Stimulated activated CD8-positive, alpha-beta memory T cell treated with anti-CD3 and anti-CD28 coated beads, Interleukin-4, amount 100 ng/mL, for 1 hour (primary cell): ENCODE measurements around the gene CHIC2.

Experiments
- DNase-seq, 2 donors: peaks; one replicate each; pipeline ENCODE4 v3.0.0-alpha.2; 2020; ENCODE audit warnings: low read depth in 2 of 2, low spot score in 1 of 2

Gene CHIC2

GRCh38 chr4:54011201-54011600 is 53.2 kb downstream of the CHIC2 start:
- no peak for DNase-seq

- DNase-seq: no peak
These were observed 57.6 kb downstream of the CHIC2 start for GRCh38 chr4:54006755-54007154.

- no peak for DNase-seq
These were observed 58.9 kb downstream of the CHIC2 start for GRCh38 chr4:54005475-54005874.

- no peak for DNase-seq
These were observed 59.9 kb downstream of the CHIC2 start for GRCh38 chr4:54004463-54004862.

GRCh38 chr4:54001668-54002365 is 62.6 kb downstream of the CHIC2 start:
- no peak for DNase-seq

- DNase-seq: no peak
These were observed 66.5 kb downstream of the CHIC2 start for GRCh38 chr4:53997898-53998297.

GRCh38 chr4:53994382-53995102 is 69.9 kb downstream of the CHIC2 start:
- DNase-seq: no peak

- no peak for DNase-seq
These were observed 71.6 kb downstream of the CHIC2 start for GRCh38 chr4:53992785-53993184.

- no peak for DNase-seq
These were observed 72.6 kb downstream of the CHIC2 start for GRCh38 chr4:53991821-53992220.

GRCh38 chr4:53990641-53991040 is 73.8 kb downstream of the CHIC2 start:
- no peak for DNase-seq

- no peak for DNase-seq
These were observed 76.6 kb downstream of the CHIC2 start for GRCh38 chr4:53987761-53988171.

- DNase-seq: no peak
These were observed 78.3 kb downstream of the CHIC2 start for GRCh38 chr4:53986062-53986461.

GRCh38 chr4:53981567-53981966 is 82.8 kb downstream of the CHIC2 start:
- DNase-seq: no peak

- no peak for DNase-seq
These were observed 83.3 kb downstream of the CHIC2 start for GRCh38 chr4:53981066-53981465.

- no peak for DNase-seq
These were observed 89.8 kb downstream of the CHIC2 start for GRCh38 chr4:53974561-53974960.

GRCh38 chr4:53967986-53968385 is 96.4 kb downstream of the CHIC2 start:
- DNase-seq: no peak

- DNase-seq: no peak
These were observed 100.6 kb downstream of the CHIC2 start for GRCh38 chr4:53963781-53964180.

- DNase-seq: no peak
These were observed 101.1 kb downstream of the CHIC2 start for GRCh38 chr4:53963336-53963735.

GRCh38 chr4:53962516-53963225 is 101.7 kb downstream of the CHIC2 start:
- DNase-seq: no peak

- no peak for DNase-seq
These were observed 103.1 kb downstream of the CHIC2 start for GRCh38 chr4:53961351-53961750.

- no peak for DNase-seq
These were observed 103.6 kb downstream of the CHIC2 start for GRCh38 chr4:53960843-53961242.
